ENCODE measurements around the gene UBXN2A.
A peak's percentile ranks its signal among the peaks of the same experiment; 100 is the strongest.

Gene UBXN2A

DNA sequence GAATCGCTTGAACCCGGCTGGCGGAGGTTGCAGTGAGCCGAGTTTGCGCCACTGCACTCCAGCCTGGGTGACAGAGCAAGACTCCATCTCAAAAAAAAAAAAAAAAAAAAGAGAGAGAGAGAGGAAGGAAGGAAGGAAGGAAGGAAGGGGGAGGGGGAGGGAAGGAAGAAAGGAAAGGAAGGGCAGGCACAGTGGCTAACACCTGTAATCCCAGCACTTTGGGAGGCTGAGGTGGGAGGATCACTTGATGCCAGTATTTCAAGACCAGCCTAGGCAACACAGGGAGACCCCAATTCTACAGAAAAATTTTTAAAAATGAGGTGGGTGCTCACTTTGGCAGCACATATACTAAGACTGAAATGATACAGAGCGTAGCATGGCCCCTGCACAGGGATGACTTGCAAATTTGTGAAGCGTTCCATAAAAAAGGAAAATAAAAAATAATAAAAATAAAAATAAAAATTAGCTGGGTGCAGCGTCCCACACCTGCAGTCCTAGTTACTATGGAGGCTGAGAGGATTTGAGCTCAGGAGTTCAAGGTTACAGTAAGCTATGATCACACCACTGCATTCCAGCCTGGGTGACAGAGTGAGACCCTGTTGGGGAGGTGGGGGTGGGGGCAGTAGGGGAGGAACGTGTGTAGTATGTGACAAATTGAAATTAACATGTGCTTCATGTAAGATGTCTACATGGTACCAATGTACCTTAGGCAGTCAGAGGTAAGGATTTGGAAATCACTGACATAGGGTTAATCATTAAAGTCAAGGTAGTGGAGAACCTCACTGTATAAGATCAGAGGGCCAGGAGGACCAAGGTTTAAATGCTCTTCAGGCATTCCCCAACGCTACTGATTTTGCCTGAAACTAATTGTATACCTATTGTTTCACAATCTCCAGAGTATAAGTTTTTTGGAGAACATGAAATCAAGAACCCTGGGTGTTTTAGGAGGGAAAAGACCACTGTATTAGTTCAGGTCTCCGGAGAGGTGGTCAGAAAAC, 105.5 kb downstream of the UBXN2A start:
- DNase-seq, result no peak

DNA sequence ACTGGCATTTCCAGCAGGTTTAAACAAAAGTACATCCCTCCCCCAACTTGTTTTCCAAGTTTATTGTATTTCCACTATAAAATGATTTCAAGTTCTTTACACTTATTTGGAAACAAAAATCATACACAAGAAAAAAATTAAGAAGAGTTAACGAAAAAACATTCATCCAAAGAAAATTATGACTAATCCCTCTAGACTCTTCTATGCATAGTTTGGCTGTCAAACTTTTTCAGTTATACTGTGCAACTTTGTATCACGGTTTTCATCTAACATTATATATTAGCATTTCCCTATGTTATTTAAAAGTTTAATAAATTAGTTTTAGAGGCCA, 106.3 kb downstream of the UBXN2A start:
- DNase-seq, result no peak

DNA sequence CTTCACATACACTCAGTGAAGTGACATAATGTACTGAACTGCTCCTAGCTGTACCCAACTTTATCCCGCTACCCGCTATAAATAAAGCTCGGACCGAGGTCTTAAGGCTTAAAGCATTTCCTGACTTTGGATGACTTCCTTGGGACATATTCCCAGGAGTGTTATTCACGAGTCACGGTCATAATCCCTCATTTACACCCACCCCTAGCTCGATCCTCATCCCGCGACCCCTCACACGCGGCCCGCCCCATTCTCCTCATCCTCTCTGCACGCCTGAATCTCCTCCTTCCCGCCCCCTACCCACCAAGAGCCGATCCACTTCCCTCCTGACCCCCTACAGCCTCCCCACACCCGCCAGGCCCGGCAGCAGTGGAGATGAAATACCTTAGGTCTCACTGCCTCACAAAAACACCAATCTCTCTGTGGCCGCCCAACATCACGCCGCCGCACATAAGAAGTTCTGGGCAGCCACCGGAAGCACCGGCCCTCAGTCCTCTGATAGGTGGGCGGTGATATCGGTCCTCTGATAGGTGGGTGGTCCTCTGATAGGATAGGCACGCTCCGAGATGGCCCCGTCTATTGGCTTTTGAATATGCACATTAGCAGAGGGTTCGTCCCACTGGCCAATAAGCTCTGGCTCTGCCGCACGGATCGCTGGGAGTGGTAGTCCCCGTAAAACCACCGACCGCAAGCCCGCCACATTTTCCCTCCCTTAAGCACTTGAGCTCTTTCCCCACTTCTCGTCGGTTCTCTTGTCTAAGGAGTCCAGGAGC, 106.9 kb downstream of the UBXN2A start, which contains the start of gene WDCP:
Gene WDCP, minus strand, starts transcription at position 462 of the 773 bp plus-strand sequence. CDS start 7,897 bp downstream, outside the sequence.
- peak; percentile 60 for DNase-seq

DNA sequence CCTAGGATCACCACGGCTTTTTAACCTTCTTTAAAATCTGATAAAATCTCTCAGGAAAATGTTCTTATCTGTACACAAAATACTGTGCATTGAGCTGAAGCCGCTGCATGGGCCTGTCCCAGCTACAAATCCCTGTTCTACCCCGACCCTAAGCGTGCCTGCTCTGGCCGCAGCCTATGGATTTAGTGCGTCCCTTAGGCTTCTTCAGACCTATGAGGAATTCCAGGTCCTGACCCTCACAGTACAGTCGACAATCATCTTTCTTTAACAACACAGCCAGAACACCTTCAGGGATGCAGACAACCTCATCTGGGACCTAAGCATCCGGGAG, 107.4 kb downstream of the UBXN2A start:
- DNase-seq, result no peak

DNA sequence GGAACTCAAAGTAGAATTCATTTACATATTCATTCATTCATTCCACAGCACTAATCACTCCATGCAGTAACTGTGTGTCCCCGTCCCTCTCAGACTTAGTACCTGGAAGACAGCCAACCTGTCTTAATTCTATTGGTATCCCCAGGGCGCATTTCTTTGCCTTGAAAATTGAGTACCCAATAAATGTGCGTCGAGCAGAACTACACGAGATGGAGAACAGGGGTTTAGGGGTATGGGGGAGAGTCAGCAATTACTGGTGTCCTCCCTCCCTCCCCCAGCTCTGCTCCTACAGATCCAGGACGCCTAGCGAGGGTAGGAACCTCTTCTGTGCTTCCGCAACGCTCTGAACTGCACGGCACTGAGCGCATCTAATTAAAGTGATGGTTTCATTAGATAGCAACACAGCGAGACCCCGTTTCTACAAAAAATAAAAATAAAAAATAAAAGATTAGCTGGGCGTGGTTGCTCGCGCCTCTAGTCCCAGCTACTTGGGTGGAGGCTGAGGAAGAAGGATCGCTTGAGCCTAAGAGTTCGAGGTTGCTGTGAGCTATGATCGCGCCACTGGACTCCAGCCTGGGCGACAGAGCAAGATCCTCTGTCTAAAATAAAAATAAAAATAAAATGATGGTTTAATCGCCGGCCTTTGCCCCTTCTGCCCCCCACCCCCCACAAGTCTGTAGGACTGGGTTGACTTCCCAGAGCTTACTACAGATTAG, 108.7 kb downstream of the UBXN2A start:
- DNase-seq, result peak; percentile 7

DNA sequence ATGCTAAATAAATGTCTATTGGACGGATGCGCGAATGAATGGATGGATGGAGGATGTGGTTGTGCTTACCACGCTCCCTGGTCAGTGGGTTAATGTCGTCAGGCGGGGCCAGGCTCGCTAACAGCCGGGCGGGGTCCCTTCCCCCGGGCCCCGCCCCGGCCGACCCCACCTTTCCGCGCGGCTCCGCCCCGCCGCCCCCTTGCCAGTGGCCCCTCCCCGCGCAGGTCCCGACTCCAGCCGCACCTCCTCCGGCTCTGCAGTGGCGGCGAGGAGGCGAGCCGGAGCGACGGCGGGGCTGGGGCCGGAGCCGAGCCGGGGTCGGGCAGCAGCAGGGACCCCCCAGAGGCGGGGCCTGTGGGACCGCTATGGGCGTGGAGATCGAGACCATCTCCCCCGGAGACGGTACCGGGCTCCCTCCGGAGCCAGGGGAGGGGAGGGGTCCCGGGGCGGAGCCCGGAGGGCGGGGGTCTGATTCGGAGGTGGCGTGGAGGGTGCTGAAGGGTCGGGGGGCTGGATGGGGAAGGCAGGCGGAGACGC, 109.3 kb downstream of the UBXN2A start, which contains the start of gene FKBP1B:
Gene FKBP1B, plus strand, starts transcription at position 257 of the 537 bp plus-strand sequence. Its CDS starts 109 bp downstream, at position 366.
- peak; percentile 39 for DNase-seq

DNA sequence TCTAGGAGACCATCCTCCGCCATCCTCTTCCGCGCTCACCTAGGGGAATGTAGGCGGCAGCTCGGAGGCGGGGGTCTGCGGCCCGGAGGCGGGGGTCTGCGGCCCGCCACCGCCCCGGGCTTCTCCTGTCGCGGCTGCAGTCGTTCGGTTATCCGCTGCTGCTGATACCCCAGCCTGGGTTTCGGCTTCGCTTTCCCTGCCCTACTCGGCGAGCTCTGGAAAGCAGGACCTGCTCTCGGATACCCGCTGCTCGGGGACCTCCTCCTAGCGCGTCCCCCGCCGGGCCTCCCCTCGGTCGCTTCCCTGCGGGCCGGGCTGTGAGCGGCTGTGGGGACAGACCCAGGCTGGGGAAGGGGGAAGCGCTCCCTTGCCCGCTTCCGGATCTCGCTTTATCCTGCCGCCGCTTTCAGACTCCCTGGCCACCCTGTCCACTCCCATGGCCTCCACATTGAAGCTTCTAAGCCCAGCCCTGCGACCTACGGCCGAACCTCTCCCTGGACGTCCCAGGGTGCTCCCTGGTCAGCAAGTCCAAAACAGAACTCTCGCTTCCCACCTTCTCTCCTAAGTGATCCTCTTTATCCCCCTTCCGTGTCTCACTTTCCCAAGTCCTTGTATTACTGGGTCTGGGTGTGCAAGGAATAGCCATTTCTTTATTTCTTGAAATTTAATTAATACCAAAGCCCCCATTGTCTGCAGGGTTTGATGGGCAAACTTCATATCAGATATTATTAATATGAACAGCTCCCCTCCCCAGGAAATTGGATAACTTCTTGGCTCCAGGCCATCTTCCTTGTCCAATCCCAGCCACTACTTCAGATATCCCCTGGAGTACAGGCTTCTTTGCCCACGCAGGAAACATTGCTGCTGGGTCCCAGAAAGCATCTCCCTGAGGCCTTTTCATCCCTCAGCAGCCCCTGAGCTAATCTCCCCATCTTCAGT, 110.0 kb downstream of the UBXN2A start:
- DNase-seq, result peak; percentile 74

DNA sequence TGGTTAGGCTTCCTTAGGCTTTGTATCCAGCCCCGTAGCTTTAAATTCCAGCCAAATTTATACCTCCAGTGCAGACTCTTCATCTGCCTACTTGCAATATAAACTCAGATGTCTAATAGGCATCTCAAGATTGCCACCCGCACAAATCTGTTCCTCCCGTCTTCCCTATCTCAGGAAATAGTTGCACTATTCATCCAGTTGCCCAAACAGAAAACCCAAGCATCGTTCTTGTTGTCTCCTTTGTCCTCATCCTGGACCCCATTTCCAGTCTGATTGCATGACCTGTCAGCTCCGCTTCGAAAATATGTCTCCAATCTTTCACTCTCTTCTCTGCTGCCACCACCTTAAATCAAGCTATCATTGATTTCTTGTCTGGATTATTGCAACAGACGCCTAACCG, 111.6 kb downstream of the UBXN2A start:
- no peak for DNase-seq

DNA sequence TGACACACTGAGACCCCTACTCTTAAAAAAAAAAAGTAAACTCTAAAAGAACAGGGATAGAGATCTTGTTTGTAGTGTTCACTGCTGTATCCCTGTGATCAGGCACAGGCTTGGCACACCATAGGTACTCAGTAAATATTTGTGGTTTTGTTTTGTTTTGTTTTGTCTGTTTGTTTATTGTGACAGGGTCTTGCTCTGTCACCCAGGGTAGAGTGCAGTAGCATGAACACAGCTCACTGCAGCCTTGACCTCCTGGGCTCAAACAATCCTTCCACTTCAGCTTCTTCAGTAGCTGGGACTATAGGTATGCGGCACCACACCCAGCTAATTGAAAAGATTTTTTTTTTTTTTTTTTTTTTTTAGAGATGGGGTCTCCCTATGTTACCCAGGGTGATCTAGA, 112.7 kb downstream of the UBXN2A start:
- DNase-seq, result no peak
